ENCODE results near the gene FNDC7.
A peak's percentile ranks its signal among the peaks of the same experiment; 100 is the strongest.
"Not testable (repeated sequence)": the region's sequence is repeated elsewhere in the genome, so short reads cannot be mapped to it uniquely, and the experiment has no call there.

FNDC7 gene

GRCh38 chr1:108686614-108687313 is 25.9 kb upstream of the FNDC7 start:
- H3K4me1 ChIP-seq (ENCODE audit: insufficient read depth, low read length) = peaks cover 7% of the 10 kb centered on the region

GRCh38 chr1:108691128-108691941 is 21.4 kb upstream of the FNDC7 start:
- Histone ChIP-seq H3K9me3 (ENCODE audit: control insufficient read depth, insufficient read depth, low read length) (no peaks in the 10 kb centered on the region), H3K9ac (ENCODE audit: low read depth, low read length) (peak overlapping the region; percentile 99), H3K36me3 (ENCODE audit: insufficient read depth, low read length) (peaks cover 8% of the 10 kb centered on the region), H3K4me1 (ENCODE audit: insufficient read depth, low read length) (no peaks in the 10 kb centered on the region; the same call in 1 of the 2 replicates)

More at GRCh38 chr1:108686614-108687313, 25.9 kb upstream of the FNDC7 start:
- Histone ChIP-seq H3K9me3 (ENCODE audit: control insufficient read depth, insufficient read depth, low read length) (no peaks in the 10 kb centered on the region), H3K36me3 (ENCODE audit: insufficient read depth, low read length) (no peaks in the 10 kb centered on the region), H3K9ac (ENCODE audit: low read depth, low read length) (no peak overlapping the region)

- Histone ChIP-seq H3K4me1 (ENCODE audit: insufficient read depth, low read length) (no peaks in the 10 kb centered on the region; the same call in 1 of the 2 replicates), H3K9me3 (ENCODE audit: control insufficient read depth, insufficient read depth, low read length) (no peaks in the 10 kb centered on the region), H3K9ac (ENCODE audit: low read depth, low read length) (peak within 1 kb of the TSS; percentile 99), H3K36me3 (ENCODE audit: insufficient read depth, low read length) (peaks cover 15% of the 10 kb centered on the region)
These were observed 20.6 kb upstream of the FNDC7 start, which contains the start of gene PRPF38B for GRCh38 chr1:108691942-108692723. Gene PRPF38B (plus strand): TSS chr1:108692310. CDS start chr1:108692592, 282 bp downstream.

GRCh38 chr1:108692724-108693655 is 19.7 kb upstream of the FNDC7 start:
- Histone ChIP-seq H3K4me1 (ENCODE audit: insufficient read depth, low read length) (no peaks in the 10 kb centered on the region; the same call in 1 of the 2 replicates), H3K9me3 (ENCODE audit: control insufficient read depth, insufficient read depth, low read length) (no peaks in the 10 kb centered on the region), H3K36me3 (ENCODE audit: insufficient read depth, low read length) (peaks cover 16% of the 10 kb centered on the region), H3K9ac (ENCODE audit: low read depth, low read length) (peak overlapping the region; percentile 99)

GRCh38 chr1:108695535-108695934 is 17.2 kb upstream of the FNDC7 start:
- Histone ChIP-seq H3K36me3 (ENCODE audit: insufficient read depth, low read length) (peaks cover 39% of the 10 kb centered on the region), H3K4me1 (ENCODE audit: insufficient read depth, low read length) (no peaks in the 10 kb centered on the region; the same call in 1 of the 2 replicates), H3K9ac (ENCODE audit: low read depth, low read length) (no peak overlapping the region; the same call in 1 of the 2 replicates), H3K9me3 (ENCODE audit: control insufficient read depth, insufficient read depth, low read length) (no peaks in the 10 kb centered on the region)

GRCh38 chr1:108699375-108700332 is 13.1 kb upstream of the FNDC7 start:
- H3K36me3 ChIP-seq (ENCODE audit: insufficient read depth, low read length) = peaks cover 48% of the 10 kb centered on the region
- H3K4me1 ChIP-seq (ENCODE audit: insufficient read depth, low read length) = no peaks in the 10 kb centered on the region; the same call in 1 of the 2 replicates
- no peaks in the 10 kb centered on the region for H3K9me3 ChIP-seq (ENCODE audit: control insufficient read depth, insufficient read depth, low read length)
- H3K9ac ChIP-seq (ENCODE audit: low read depth, low read length) = no peak overlapping the region

GRCh38 chr1:108701176-108701849 is 11.4 kb upstream of the FNDC7 start:
- no peaks in the 10 kb centered on the region for H3K4me1 ChIP-seq (ENCODE audit: insufficient read depth, low read length)
- peaks cover 40% of the 10 kb centered on the region for H3K36me3 ChIP-seq (ENCODE audit: insufficient read depth, low read length)
- no peaks in the 10 kb centered on the region for H3K9me3 ChIP-seq (ENCODE audit: control insufficient read depth, insufficient read depth, low read length)
- no peak overlapping the region for H3K9ac ChIP-seq (ENCODE audit: low read depth, low read length)

- not testable (repeated sequence) for H3K9ac ChIP-seq (ENCODE audit: low read depth, low read length); H3K4me1 ChIP-seq (ENCODE audit: insufficient read depth, low read length); H3K9me3 ChIP-seq (ENCODE audit: control insufficient read depth, insufficient read depth, low read length)
- peaks cover 33% of the 10 kb centered on the region for H3K36me3 ChIP-seq (ENCODE audit: insufficient read depth, low read length)
These were observed 10.6 kb upstream of the FNDC7 start for GRCh38 chr1:108702109-108702508.

- Histone ChIP-seq H3K36me3 (ENCODE audit: insufficient read depth, low read length) (peaks cover 22% of the 10 kb centered on the region), H3K4me1 (ENCODE audit: insufficient read depth, low read length) (no peaks in the 10 kb centered on the region), H3K9me3 (ENCODE audit: control insufficient read depth, insufficient read depth, low read length) (no peaks in the 10 kb centered on the region), H3K9ac (ENCODE audit: low read depth, low read length) (no peak overlapping the region)
These were observed 8.8 kb upstream of the FNDC7 start for GRCh38 chr1:108703939-108704338.

- Histone ChIP-seq H3K9me3 (ENCODE audit: control insufficient read depth, insufficient read depth, low read length) (no peaks in the 10 kb centered on the region), H3K36me3 (ENCODE audit: insufficient read depth, low read length) (peaks cover 17% of the 10 kb centered on the region), H3K4me1 (ENCODE audit: insufficient read depth, low read length) (no peaks in the 10 kb centered on the region), H3K9ac (ENCODE audit: low read depth, low read length) (no peak overlapping the region)
These were observed 8.2 kb upstream of the FNDC7 start for GRCh38 chr1:108704496-108704895.

GRCh38 chr1:108706643-108707042 is 6.1 kb upstream of the FNDC7 start:
- H3K9ac ChIP-seq (ENCODE audit: low read depth, low read length) = no peak overlapping the region
- no peaks in the 10 kb centered on the region for H3K9me3 ChIP-seq (ENCODE audit: control insufficient read depth, insufficient read depth, low read length)
- H3K36me3 ChIP-seq (ENCODE audit: insufficient read depth, low read length) = peaks cover 4% of the 10 kb centered on the region; the same call in 1 of the 2 replicates
- H3K4me1 ChIP-seq (ENCODE audit: insufficient read depth, low read length) = no peaks in the 10 kb centered on the region
